ENCODE data around the gene ZNF12.

Gene ZNF12

GRCh38 chr7:6647541-6647940 lies 59.2 kb downstream of the ZNF12 start:
- no peak for DNase-seq (ENCODE audit: low read depth in 2 of 2)

- no peak for DNase-seq (ENCODE audit: low read depth in 2 of 2)
Measured at GRCh38 chr7:6647080-6647479, 59.7 kb downstream of the ZNF12 start.

- DNase-seq (ENCODE audit: low read depth in 2 of 2), result no peak
Measured at GRCh38 chr7:6646465-6646864, 60.3 kb downstream of the ZNF12 start.

- no peak for DNase-seq (ENCODE audit: low read depth in 2 of 2)
Measured at GRCh38 chr7:6644728-6645127, 62.0 kb downstream of the ZNF12 start.

GRCh38 chr7:6643915-6644625 lies 62.7 kb downstream of the ZNF12 start:
- DNase-seq (ENCODE audit: low read depth in 2 of 2), result no peak

GRCh38 chr7:6642861-6643640 lies 63.7 kb downstream of the ZNF12 start:
- no peak for DNase-seq (ENCODE audit: low read depth in 2 of 2)

GRCh38 chr7:6642239-6642839 lies 64.4 kb downstream of the ZNF12 start:
- DNase-seq (ENCODE audit: low read depth in 2 of 2), result no peak

- no peak for DNase-seq (ENCODE audit: low read depth in 2 of 2)
Measured at GRCh38 chr7:6641305-6642035, 65.3 kb downstream of the ZNF12 start.

GRCh38 chr7:6640246-6640721 lies 66.5 kb downstream of the ZNF12 start:
- peak in 1 of 2 donors; percentile 19 for DNase-seq (ENCODE audit: low read depth in 2 of 2)

- DNase-seq (ENCODE audit: low read depth in 2 of 2), result no peak
Measured at GRCh38 chr7:6639627-6640026, 67.1 kb downstream of the ZNF12 start.

GRCh38 chr7:6639032-6639431 lies 67.7 kb downstream of the ZNF12 start:
- no peak for DNase-seq (ENCODE audit: low read depth in 2 of 2)
